HG03159 (cell line): ENCODE results near the gene BLVRB.
"Not testable (repeated sequence)": the region's sequence is repeated elsewhere in the genome, so short reads cannot be mapped to it uniquely, and the experiment has no call there.

ENCODE experiments used
- ATAC-seq: cut with Tn5 transposase; IDR thresholded peaks from one replicate; pipeline ENCODE4 v1.9.1; 2021; ENCODE audit warnings: mild to moderate bottlenecking, moderate library complexity; ENCODE audit not compliant: unreplicated experiment

BLVRB gene

GRCh38 chr19:40465557-40466218 lies at the start of gene BLVRB:
BLVRB (minus strand) TSS chr19:40465745; CDS start chr19:40465688, 57 bp downstream.
- ATAC-seq = peak; percentile 80

DNA sequence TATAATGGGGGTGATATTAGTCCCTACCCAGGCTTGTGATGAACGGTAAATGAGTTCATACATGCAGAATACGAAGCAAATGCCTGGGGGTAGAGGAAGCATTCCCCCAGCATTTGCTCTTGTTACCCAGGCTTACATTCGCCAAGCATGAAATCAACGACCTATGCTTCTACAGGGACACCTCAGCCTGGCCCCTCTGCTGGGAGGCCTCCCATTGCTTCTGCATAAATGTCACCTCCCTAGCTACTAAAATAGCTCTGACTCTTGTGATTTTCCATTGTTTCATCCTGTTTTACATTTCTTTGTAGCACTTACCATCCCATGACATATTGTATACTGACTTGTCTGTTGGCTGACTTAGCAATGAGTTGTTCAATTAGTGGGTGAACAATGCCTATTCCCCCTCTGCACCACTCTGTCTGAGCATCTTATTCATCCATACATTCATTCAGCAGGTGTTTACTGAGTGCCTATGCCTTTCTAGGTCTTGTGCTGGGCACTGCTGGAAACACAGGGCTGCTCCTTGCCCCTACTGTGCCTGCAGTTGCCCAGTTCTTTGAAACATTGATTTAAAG lies 48.3 kb upstream of the BLVRB start:
- ATAC-seq = no peak

DNA sequence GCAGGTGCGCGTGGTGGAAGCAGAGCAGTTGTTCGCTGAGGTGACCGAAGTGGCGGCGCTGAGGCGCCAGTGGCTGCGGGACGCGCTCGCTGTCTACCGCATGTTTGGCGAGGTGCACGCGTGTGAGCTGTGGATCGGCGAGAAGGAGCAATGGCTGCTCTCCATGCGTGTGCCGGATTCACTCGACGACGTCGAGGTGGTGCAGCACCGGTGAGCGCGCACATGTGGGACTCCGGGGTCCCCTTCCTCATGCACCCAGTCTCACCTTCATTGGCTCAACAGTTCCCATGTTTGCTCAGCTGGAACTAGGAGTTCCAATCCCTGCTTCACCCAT lies 47.8 kb upstream of the BLVRB start:
- ATAC-seq = no peak

DNA sequence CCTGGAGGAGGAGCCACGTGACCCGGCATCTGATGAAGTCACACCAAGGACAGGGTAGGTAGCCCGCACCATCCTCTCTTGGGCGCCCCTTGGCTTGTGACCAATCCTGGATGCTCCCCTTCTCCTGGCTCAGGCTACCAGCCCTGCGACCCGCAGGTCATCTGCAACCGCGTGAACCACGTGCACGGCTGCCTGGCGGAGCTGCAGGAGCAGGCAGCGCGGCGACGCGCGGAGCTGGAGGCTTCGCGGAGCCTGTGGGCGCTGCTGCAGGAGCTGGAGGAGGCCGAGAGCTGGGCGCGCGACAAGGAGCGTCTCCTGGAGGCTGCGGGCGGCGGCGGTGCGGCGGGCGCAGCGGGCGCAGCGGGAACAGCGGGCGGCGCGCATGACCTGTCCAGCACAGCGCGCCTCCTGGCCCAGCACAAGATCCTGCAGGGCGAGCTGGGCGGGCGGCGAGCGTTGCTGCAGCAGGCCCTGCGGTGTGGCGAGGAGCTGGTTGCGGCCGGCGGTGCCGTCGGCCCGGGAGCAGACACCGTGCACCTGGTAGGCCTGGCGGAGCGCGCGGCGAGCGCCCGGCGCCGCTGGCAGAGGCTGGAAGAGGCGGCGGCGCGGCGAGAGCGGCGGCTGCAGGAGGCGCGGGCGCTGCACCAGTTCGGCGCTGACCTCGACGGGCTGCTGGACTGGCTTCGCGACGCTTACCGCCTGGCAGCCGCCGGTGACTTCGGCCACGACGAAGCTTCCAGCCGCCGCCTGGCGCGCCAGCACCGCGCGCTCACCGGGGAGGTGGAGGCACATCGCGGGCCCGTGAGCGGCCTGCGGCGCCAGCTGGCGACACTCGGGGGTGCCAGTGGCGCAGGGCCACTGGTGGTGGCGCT lies 47.2 kb upstream of the BLVRB start:
- no peak for ATAC-seq

GRCh38 chr19:40512110-40512472 lies 46.5 kb upstream of the BLVRB start:
- no peak for ATAC-seq

GRCh38 chr19:40511487-40511886 lies 45.9 kb upstream of the BLVRB start:
- no peak for ATAC-seq

GRCh38 chr19:40510526-40511115 lies 45.1 kb upstream of the BLVRB start:
- no peak for ATAC-seq

- no peak for ATAC-seq
Observed at GRCh38 chr19:40508739-40509260, 43.3 kb upstream of the BLVRB start.

DNA sequence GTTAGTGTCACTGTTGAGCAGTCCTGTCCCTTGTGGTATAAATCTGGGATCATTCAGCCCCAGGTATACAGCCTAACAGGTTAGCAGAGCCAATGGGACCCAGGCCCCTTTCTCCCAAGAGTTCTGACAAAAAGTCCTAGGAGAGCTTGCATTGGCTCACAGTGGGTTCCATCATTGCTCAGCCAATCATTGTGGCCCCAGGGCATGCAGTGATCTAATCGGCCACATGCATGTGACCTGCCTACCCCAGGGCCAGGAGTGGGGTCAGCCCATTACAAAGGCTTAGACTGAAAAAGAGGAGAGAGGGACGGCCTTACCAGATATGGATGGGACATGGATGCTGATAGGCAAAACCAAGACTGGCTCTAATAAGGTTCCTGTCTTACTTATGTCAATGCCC lies 42.3 kb upstream of the BLVRB start:
- no peak for ATAC-seq

GRCh38 chr19:40506099-40506498 lies 40.6 kb upstream of the BLVRB start:
- ATAC-seq = no peak

DNA sequence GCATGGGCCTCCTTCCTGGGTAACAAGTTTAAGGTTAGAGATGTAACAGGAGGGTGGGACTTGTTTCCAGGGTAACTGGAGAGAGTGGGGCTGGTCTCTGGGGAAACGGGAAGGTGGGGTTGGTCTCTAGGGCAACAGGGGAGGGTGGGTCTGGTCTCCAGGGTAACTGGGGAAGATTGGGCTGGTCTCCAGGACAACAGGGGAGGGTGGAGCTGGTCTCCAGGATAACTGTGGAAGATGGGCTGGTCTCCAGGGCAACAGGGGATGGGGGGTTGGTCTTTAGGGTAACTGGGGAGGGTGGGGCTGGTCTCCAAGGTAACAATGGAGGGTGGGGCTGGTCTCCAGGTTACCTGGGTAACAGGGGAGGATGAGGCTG lies 37.8 kb upstream of the BLVRB start:
- no peak for ATAC-seq

- no peak for ATAC-seq
Observed at GRCh38 chr19:40502647-40503319, 37.2 kb upstream of the BLVRB start.

- ATAC-seq = no peak
Observed at GRCh38 chr19:40502081-40502480, 36.5 kb upstream of the BLVRB start.

DNA sequence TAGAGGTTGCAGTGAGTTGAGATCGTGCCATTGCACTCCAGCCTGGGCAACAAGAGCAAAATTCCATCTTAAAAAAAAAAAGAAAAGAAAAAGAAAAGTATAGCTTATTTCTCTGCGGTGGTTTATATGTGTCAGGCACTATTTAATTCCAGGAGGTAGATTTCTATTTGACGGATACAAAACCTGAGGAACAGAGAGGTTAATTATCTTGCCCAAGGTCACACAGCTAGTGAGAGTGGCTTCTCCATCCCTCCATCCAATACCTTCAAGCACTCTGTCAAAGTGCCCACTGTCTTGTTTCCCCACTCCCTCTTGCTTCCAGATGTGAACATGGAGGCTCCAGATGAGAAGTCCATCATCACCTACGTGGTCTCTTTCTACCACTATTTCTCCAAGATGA lies 36.1 kb upstream of the BLVRB start:
- no peak for ATAC-seq

GRCh38 chr19:40500678-40501530 lies 35.4 kb upstream of the BLVRB start:
- ATAC-seq = not testable (repeated sequence)

DNA sequence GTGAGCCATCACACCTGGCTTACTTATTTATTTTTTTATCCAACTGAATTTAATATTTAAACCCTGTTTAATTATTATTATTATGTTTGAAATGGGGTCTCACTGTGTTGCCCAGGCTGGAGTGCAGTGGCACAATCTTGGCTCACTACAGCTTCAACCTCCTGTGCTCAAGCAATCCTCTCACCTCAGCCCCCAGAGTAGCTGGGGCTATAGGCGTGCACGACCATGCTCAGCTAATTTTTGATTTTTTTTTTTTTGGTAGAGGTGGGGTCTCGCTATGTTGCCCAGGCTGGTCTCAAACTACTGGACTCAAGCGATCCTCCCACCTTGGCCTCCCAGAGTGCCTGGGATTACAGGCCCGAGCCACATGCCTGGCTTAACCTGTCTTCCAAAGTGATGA lies 33.8 kb upstream of the BLVRB start:
- ATAC-seq = no peak

DNA sequence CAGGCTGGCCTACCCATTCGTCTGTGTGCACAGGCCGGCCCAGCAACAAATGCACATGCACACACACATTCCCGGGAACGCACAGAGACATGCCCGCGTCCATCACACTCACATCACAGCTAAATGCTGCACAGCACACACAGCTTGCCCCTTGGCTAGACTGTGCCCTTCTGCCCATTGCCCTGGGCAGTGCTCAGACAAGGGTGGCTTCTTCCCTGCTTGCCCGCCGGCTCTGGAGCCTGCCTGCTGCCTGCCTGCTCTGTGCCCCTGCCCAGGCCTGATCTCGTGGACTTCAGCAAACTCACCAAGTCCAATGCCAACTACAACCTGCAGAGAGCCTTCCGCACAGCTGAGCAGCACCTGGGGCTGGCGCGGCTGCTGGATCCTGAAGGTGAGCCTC lies 31.7 kb upstream of the BLVRB start:
- ATAC-seq = no peak

DNA sequence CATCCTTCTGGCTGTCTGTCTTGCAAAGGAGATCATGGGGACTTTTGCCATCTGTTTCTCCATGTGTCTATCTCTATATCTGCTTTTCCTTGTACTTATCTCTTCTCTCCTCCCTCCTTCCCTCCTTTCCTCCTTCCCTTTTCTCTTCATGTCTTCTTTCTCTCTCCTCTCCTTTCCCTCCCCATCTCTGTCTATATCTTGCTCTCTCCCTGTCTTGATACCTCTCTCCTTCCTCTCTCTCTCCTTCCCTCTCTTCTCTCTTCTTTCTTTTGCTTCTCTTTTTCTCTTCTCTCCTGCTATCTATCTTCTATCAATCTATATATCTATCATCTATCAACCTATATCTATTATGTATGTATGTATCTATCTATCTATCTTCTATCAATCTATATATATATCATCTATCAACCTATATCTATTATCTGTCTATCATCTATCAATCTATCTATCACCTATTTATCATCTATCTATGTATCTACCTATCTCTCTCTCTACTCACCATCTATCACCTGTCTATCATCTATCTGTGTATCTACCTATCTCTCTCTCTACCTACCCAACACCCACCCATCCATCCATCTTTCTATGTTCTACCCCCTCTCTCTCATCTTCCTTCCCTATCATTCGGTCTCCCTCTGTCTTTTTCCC lies 28.8 kb upstream of the BLVRB start:
- ATAC-seq = no peak

DNA sequence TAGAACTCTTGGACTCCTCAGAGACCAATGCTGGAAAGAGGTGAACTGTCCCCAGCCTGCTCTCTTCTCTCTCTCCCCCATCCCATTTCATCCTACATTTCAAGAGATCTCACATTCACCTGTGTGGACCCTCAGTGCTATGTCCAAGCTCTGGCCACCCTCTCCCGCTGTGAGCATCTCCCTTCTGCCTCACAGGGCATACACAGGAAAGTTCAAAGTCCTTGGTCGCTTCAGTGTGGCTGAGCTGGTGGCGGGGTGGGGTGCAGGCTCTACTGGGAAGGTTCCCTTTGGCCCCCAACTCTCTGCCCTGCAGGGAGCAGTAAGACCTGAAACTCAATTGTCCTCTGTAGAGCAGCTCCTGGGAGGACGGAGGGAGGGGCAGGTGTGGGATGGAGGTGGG lies 28.2 kb upstream of the BLVRB start:
- ATAC-seq = no peak

GRCh38 chr19:40492274-40492673 lies 26.7 kb upstream of the BLVRB start:
- ATAC-seq = no peak
